GM12878 (cell line): ENCODE data around the gene ADAP1. TPM values are rescaled to one million over a fixed set of nuclear protein-coding genes. Genes with fewer than 3 reads are reported as not detected.

ENCODE experiments used
- ATAC-seq: fragments of 200-7000 bp; cut with Tn5 transposase; 3 replicates; pipeline ENCODE4 v1.9.1; 2020; ENCODE audit warnings: mild to moderate bottlenecking, moderate library complexity
- BruUV-seq: library from RNA; stranded (reverse); fragments of 400-500 nt; replicated peaks from 2 replicates; lab custom pipeline; 2021; lab: Mats Ljungman, UMichigan
- CTCF ChIA-PET: fragments of 300-600 bp; sonication (Branson Sonifier 250); formaldehyde crosslinking; extraction: SDS; loops from one replicate; lab custom pipeline; 2021; ENCODE audit warnings: inconsistent platforms; lab: Yijun Ruan, JAX
- POLR2A ChIA-PET: fragments of 350-600 bp; formaldehyde crosslinking; extraction: SDS; loops from one replicate; lab custom pipeline; 2021; ENCODE audit warnings: inconsistent platforms; lab: Charles Lee
- RAD21 ChIA-PET: fragments of 300-600 bp; sonication (Branson Sonifier 250); formaldehyde crosslinking; loops from one replicate; lab custom pipeline; 2023; ENCODE audit warnings: antibody characterized with exemption; ENCODE audit not compliant: unreplicated experiment; lab: Charles Lee
- SMC1A ChIA-PET: fragments of 300-600 bp; sonication (Branson Sonifier 250); formaldehyde crosslinking; loops from one replicate; lab custom pipeline; 2023; ENCODE audit not compliant: unreplicated experiment, uncharacterized antibody; lab: Charles Lee
- DNase-seq: peaks from one replicate; pipeline ENCODE4 v3.0.0-alpha.2; 2011; ENCODE audit warnings: low read depth, low spot score
- FAIRE-seq: peaks from 3 replicates; lab custom pipeline; 2011; peaks lifted over from hg19 to GRCh38; lab: Jason Lieb, UNC
- H2AFZ ChIP-seq: 2 replicates; pipeline ENCODE4 v1.6.0; 2011; ENCODE audit warnings: low read depth, low read length, control low read depth; ENCODE audit not compliant: control insufficient read depth
- H3K27ac ChIP-seq: 2 replicates; pipeline ENCODE4 v1.5.1; 2011; ENCODE audit warnings: control low read depth; ENCODE audit not compliant: control insufficient read depth, insufficient read depth
- H3K27me3 ChIP-seq, 2 experiments: replicated peaks in 1 of 2; 2 replicates each; pipeline versions ENCODE4 v1.6.0 to v1.6.1; 2011; ENCODE audit warnings: low read length in 1 of 2; ENCODE audit not compliant: control insufficient read depth in 2 of 2, insufficient read depth in 2 of 2
- H3K36me3 ChIP-seq, 2 experiments: 2 replicates each; pipeline ENCODE4 v1.5.1; 2011; ENCODE audit warnings: low read length in 1 of 2; ENCODE audit not compliant: control insufficient read depth in 2 of 2, insufficient read depth in 2 of 2
- H3K4me1 ChIP-seq: 2 replicates; pipeline ENCODE4 v1.6.1; 2011; ENCODE audit warnings: mild to moderate bottlenecking, low read length, moderate library complexity, mixed read lengths; ENCODE audit not compliant: control insufficient read depth, insufficient read depth
- H3K4me2 ChIP-seq: 2 replicates; pipeline ENCODE4 v1.6.0; 2011; ENCODE audit warnings: control low read depth; ENCODE audit not compliant: control insufficient read depth, insufficient read depth
- H3K4me3 ChIP-seq: fragments of 200-600 bp; sonication (generic); 2 replicates; pipeline ENCODE4 v1.5.1; 2016
- H3K79me2 ChIP-seq: 2 replicates; pipeline ENCODE4 v1.6.0; 2011; ENCODE audit warnings: low read length; ENCODE audit not compliant: control insufficient read depth, insufficient read depth
- H3K9ac ChIP-seq: 2 replicates; pipeline ENCODE4 v1.8.0; 2011; ENCODE audit warnings: low read length, control low read depth, mixed read lengths; ENCODE audit not compliant: control insufficient read depth, insufficient read depth
- H3K9me3 ChIP-seq: replicated peaks from 3 replicates; pipeline ENCODE4 v1.5.1; 2011; ENCODE audit warnings: mild to moderate bottlenecking, low read length; ENCODE audit not compliant: control insufficient read depth, insufficient read depth
- H4K20me1 ChIP-seq: 2 replicates; pipeline ENCODE4 v1.6.0; 2011; ENCODE audit not compliant: control insufficient read depth, insufficient read depth
- BMI1 ChIP-seq: fragments of 450-650 bp; IDR thresholded peaks from 2 replicates; pipeline ENCODE4 v1.6.1; 2016; ENCODE audit warnings: mild to moderate bottlenecking, moderate library complexity, borderline replicate concordance
- CHD1 ChIP-seq: IDR thresholded peaks from 2 replicates; pipeline ENCODE4 v1.6.1; 2012; ENCODE audit warnings: low read depth, low read length, improper control_type of control experiment
- CHD4 ChIP-seq: fragments of 200-600 bp; sonication (generic); IDR thresholded peaks from 2 replicates; pipeline ENCODE4 v1.6.1; 2016; ENCODE audit warnings: mild to moderate bottlenecking
- EGR1 ChIP-seq, 2 experiments: IDR thresholded peaks; 1 replicate in 1 of 2; 2 replicates in 1 of 2; pipeline ENCODE4 v1.6.1; 2011 to 2012; ENCODE audit warnings: low read depth in 2 of 2, low read length in 2 of 2, borderline replicate concordance in 1 of 2, mild to moderate bottlenecking in 1 of 2, moderate library complexity in 1 of 2
- ESRRA ChIP-seq: IDR thresholded peaks from 2 replicates; pipeline ENCODE4 v1.6.1; 2012; ENCODE audit warnings: mild to moderate bottlenecking, low read length, improper control_type of control experiment
- FOXM1 ChIP-seq: IDR thresholded peaks from 2 replicates; pipeline ENCODE4 v1.6.1; 2012; ENCODE audit warnings: low read depth, mild to moderate bottlenecking, inconsistent platforms, low read length, moderate library complexity
- HDAC2 ChIP-seq: fragments of 200-600 bp; sonication (generic); IDR thresholded peaks from 2 replicates; pipeline ENCODE4 v1.6.1; 2017
- LARP7 ChIP-seq: fragments of 450-650 bp; IDR thresholded peaks from 2 replicates; pipeline ENCODE4 v1.6.1; 2017; ENCODE audit warnings: mild to moderate bottlenecking
- MYC ChIP-seq: IDR thresholded peaks from 2 replicates; pipeline ENCODE4 v1.6.1; 2011; ENCODE audit warnings: mild to moderate bottlenecking, low read length, moderate library complexity, inconsistent platforms; ENCODE audit not compliant: insufficient read depth, insufficient replicate concordance, insufficient read length, severe bottlenecking
- REST ChIP-seq: IDR thresholded peaks from 2 replicates; pipeline ENCODE4 v1.6.1; 2012; ENCODE audit warnings: mild to moderate bottlenecking, low read depth, low read length
- RUNX3 ChIP-seq: IDR thresholded peaks from 2 replicates; pipeline ENCODE4 v1.6.1; 2012; ENCODE audit warnings: low read length, inconsistent platforms
- SREBF1 ChIP-seq: IDR thresholded peaks from 2 replicates; pipeline ENCODE4 v1.6.1; 2012; ENCODE audit warnings: mild to moderate bottlenecking, low read length
- STAT3 ChIP-seq: IDR thresholded peaks from 2 replicates; pipeline ENCODE4 v1.6.1; 2011; ENCODE audit warnings: low read depth, low read length, improper control_type of control experiment
- ZNF24 ChIP-seq: fragments of 450-650 bp; IDR thresholded peaks from 2 replicates; pipeline ENCODE4 v1.6.1; 2017; ENCODE audit warnings: antibody characterized with exemption, mild to moderate bottlenecking
- ZNF384 ChIP-seq: IDR thresholded peaks from 2 replicates; pipeline ENCODE4 v1.6.1; 2012; ENCODE audit warnings: low read depth, mild to moderate bottlenecking, low read length, improper control_type of control experiment, borderline replicate concordance
- WGBS: methylation state at CpG from one replicate; pipeline ENCODE4 v1.1.6; 2016; ENCODE audit warnings: low lambda C conversion rate; ENCODE audit not compliant: insufficient replicate concordance, insufficient coverage; ENCODE audit errors: missing lambda C conversion rate; 5-methylcytosine and 5-hydroxymethylcytosine counted together
- in situ Hi-C: fragments of 300-500 bp; cut with MboI; formaldehyde crosslinking; loops from 9 replicates; pipeline ENCODE4 v1.14.3; 2018; ENCODE audit warnings: mixed read lengths
- intact Hi-C: fragments of 100-400 bp; cut with micrococcal nuclease; formaldehyde crosslinking; loops from one replicate; pipeline ENCODE4 v1.14.2; 2022; ENCODE audit not compliant: unreplicated experiment
- polyA plus RNA-seq, 11 experiments: library from polyadenylated mRNA; depleted of rRNA in 4 of 11; unstranded in 6 of 11; stranded (reverse) in 5 of 11; fragments of >200 nt; fragmentation: Nextera tagmentation in 4 of 11; fragmentation: Illumina TruSeq in 1 of 11; extraction: Ambion mirVana in 4 of 11; extraction: Trizol in 1 of 11; gene quantifications; 1 replicate in 1 of 11; 2 replicates in 10 of 11; pipeline versions ENCODE4 v1.2.1 to v1.2.3, GENCODE V29; 2011 to 2016; ENCODE audit warnings: inconsistent platforms in 2 of 11, missing spikeins in 2 of 11, low read depth in 1 of 11
- total RNA-seq, 4 experiments: library from RNA; depleted of rRNA in 3 of 4; stranded (reverse); fragments of >200 nt in 3 of 4; fragmentation: Illumina TruSeq in 1 of 4; extraction: Trizol in 1 of 4; gene quantifications; 2 replicates each; pipeline versions ENCODE4 v1.2.1 to v1.2.3, GENCODE V29; 2013 to 2021
- TF ChIP-seq, protein P1 (sequence below): IDR thresholded peaks from 2 replicates; pipeline ENCODE4 v1.6.1; 2011; ENCODE audit warnings: low read depth, low read length, improper control_type of control experiment, borderline replicate concordance

ADAP1 gene
- total and polyA plus RNA-seq, 10 of the 15 experiments (the other 5 are each of a cell fraction or from before 2014, with no cell fraction given) = 0.22 to 44.2 (median 22.0) TPM; not detected in 1

GRCh38 chr7:886626-887487 is 67.6 kb downstream of the ADAP1 start:
- Histone ChIP-seq H3K9ac (no peak overlapping the region), H4K20me1 (peaks cover 3% of the 10 kb centered on the region; the same call in 1 of the 2 replicates), H3K4me1 (no peaks in the 10 kb centered on the region), H3K9me3 (no peaks in the 10 kb centered on the region; the same call in 2 of the 3 replicates), H3K4me2 (no peak overlapping the region), H2AFZ (no peak overlapping the region), H3K27me3 (no peaks in the 10 kb centered on the region), H3K79me2 (peaks cover 25% of the 10 kb centered on the region), H3K4me3 (no peak overlapping the region), H3K27ac (no peak overlapping the region), H3K36me3 (peaks cover 5 to 40% of the 10 kb centered on the region in 2 experiments; a peak in 3 of 4 replicates)
- ATAC-seq (no peak), DNase-seq (no peak), FAIRE-seq (no peak)
- SMC1A ChIA-PET = no interaction called here
- intact Hi-C loops (no loop called here), in situ Hi-C loops (no loop called here)
- POLR2A ChIA-PET = no interaction called here
- BruUV-seq = no TSS peak
- WGBS = 97% methylated on average over 34 of the region's 40 CpGs
- TF ChIP-seq ZNF24 (no peak), HDAC2 (no peak), REST (no peak), RUNX3 (no peak), LARP7 (no peak), CHD4 (no peak), EGR1 (IDR thresholded peaks at IDR 0.05; ENCODE audit: borderline replicate concordance in 1 of 2, low read depth in 2 of 2, low read length in 2 of 2) (no peak), ZNF384 (no peak), FOXM1 (no peak), STAT3 (no peak), BMI1 (no peak), MYC (no peak), SREBF1 (no peak), ESRRA (no peak), CHD1 (no peak)
- TF ChIP-seq, protein P1, sequence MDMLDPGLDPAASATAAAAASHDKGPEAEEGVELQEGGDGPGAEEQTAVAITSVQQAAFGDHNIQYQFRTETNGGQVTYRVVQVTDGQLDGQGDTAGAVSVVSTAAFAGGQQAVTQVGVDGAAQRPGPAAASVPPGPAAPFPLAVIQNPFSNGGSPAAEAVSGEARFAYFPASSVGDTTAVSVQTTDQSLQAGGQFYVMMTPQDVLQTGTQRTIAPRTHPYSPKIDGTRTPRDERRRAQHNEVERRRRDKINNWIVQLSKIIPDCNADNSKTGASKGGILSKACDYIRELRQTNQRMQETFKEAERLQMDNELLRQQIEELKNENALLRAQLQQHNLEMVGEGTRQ = no peak
- CTCF ChIA-PET = no interaction called here
- RAD21 ChIA-PET = no interaction called here
